B cell (primary cell): Measurements from ENCODE around the gene ST13. TPM values are rescaled to one million over a fixed set of nuclear protein-coding genes. Genes with fewer than 3 reads are reported as not detected.

ENCODE experiments used
- ATAC-seq: fragments of 200-7000 bp; cut with Tn5 transposase; one replicate; pipeline ENCODE4 v1.10.0; 2021; ENCODE audit warnings: low read depth, mild to moderate bottlenecking, moderate number of reproducible peaks, moderate library complexity
- CTCF ChIA-PET: fragments of 350-600 bp; sonication (Branson Sonifier 250); formaldehyde crosslinking; loops from one replicate; lab custom pipeline; 2021; ENCODE audit warnings: antibody characterized with exemption, inconsistent platforms; lab: Charles Lee
- POLR2A ChIA-PET: fragments of 350-600 bp; sonication (Branson Sonifier 250); formaldehyde crosslinking; loops from one replicate; lab custom pipeline; 2021; ENCODE audit warnings: antibody characterized with exemption; lab: Charles Lee
- DNase-seq: peaks from one replicate; pipeline ENCODE4 v3.0.0; 2013
- H2AFZ ChIP-seq: 2 replicates; pipeline ENCODE4 v1.6.1; 2012; ENCODE audit warnings: mild to moderate bottlenecking, low read depth, low read length; ENCODE audit not compliant: insufficient read depth, poor library complexity, severe bottlenecking
- H3K27ac ChIP-seq, 2 donors: 1 replicate in 1 of 2; 2 replicates in 1 of 2; pipeline ENCODE4 v1.5.1; 2012 to 2013; ENCODE audit warnings: low read length in 2 of 2, mild to moderate bottlenecking in 2 of 2, moderate library complexity in 1 of 2
- H3K27me3 ChIP-seq, 4 experiments: fragments of 200-600 bp in 1 of 4; sonication (generic) in 1 of 4; replicated peaks in 1 of 4; 1 replicate in 2 of 4; 2 replicates in 2 of 4; pipeline versions ENCODE4 v1.6.1 to v1.7.0; 2013 to 2016; ENCODE audit warnings: low read length in 3 of 4, mild to moderate bottlenecking in 2 of 4, mixed read lengths in 1 of 4, moderate library complexity in 1 of 4; ENCODE audit not compliant: insufficient read depth in 4 of 4, control insufficient read depth in 3 of 4; ENCODE audit errors: control extremely low read depth in 1 of 4
- H3K36me3 ChIP-seq, 2 experiments: replicated peaks in 1 of 2; 1 replicate in 1 of 2; 2 replicates in 1 of 2; pipeline versions ENCODE4 v1.6.1 to v1.7.1; 2013; ENCODE audit warnings: low read length in 1 of 2; ENCODE audit not compliant: insufficient read depth in 2 of 2, control insufficient read depth in 1 of 2; ENCODE audit errors: control extremely low read depth in 1 of 2, extremely low read depth in 1 of 2
- H3K4me1 ChIP-seq, 2 donors: fragments of 200-600 bp in 1 of 2; sonication (generic) in 1 of 2; 1 replicate in 1 of 2; 2 replicates in 1 of 2; pipeline versions ENCODE4 v1.5.1 to v1.6.1; 2013 to 2017; ENCODE audit warnings: low read length in 2 of 2; ENCODE audit not compliant: control insufficient read depth in 2 of 2, insufficient read depth in 2 of 2
- H3K4me2 ChIP-seq: replicated peaks from 2 replicates; pipeline ENCODE3; 2012; ENCODE audit warnings: mild to moderate bottlenecking, low read depth, low read length; ENCODE audit not compliant: poor library complexity, severe bottlenecking
- H3K4me3 ChIP-seq, 5 experiments: fragments of 200-600 bp in 1 of 5; sonication (generic) in 1 of 5; 1 replicate in 3 of 5; 2 replicates in 2 of 5; pipeline versions ENCODE4 v1.5.1 to v1.7.0; 2011 to 2016; ENCODE audit warnings: low read length in 4 of 5, mild to moderate bottlenecking in 4 of 5, low read depth in 2 of 5, control low read depth in 1 of 5, moderate library complexity in 1 of 5; ENCODE audit not compliant: insufficient read depth in 1 of 5; ENCODE audit errors: control extremely low read depth in 1 of 5, extremely low read depth in 1 of 5
- H3K79me2 ChIP-seq: fragments of 200-600 bp; sonication (generic); one replicate; pipeline ENCODE4 v1.6.0; 2016; ENCODE audit warnings: low read length; ENCODE audit not compliant: control insufficient read depth, insufficient read depth
- H3K9ac ChIP-seq: fragments of 200-600 bp; sonication (generic); 2 replicates; pipeline ENCODE4 v1.6.1; 2017; ENCODE audit warnings: mild to moderate bottlenecking, low read length, moderate library complexity
- H3K9me3 ChIP-seq, 3 donors: one replicate each; pipeline versions ENCODE4 v1.6.1 to v1.7.1; 2013; ENCODE audit warnings: low read length in 2 of 3; ENCODE audit not compliant: control insufficient read depth in 2 of 3, insufficient read depth in 1 of 3; ENCODE audit errors: control extremely low read depth in 1 of 3
- H4K20me1 ChIP-seq: 2 replicates; pipeline ENCODE4 v1.6.0; 2012; ENCODE audit warnings: mild to moderate bottlenecking, low read length; ENCODE audit not compliant: insufficient read depth, control insufficient read depth, poor library complexity, severe bottlenecking
- H3K27ac Mint-ChIP-seq: one replicate; pipeline ENCODE4 v1.8.0; 2021; ENCODE audit warnings: mixed read lengths
- H3K27me3 Mint-ChIP-seq: one replicate; pipeline ENCODE4 v1.8.0; 2021; ENCODE audit warnings: mixed read lengths
- H3K4me1 Mint-ChIP-seq: one replicate; pipeline ENCODE4 v1.8.0; 2021; ENCODE audit warnings: mixed read lengths
- H3K4me3 Mint-ChIP-seq: one replicate; pipeline ENCODE4 v1.8.0; 2021; ENCODE audit warnings: mixed read lengths
- H3K9me3 Mint-ChIP-seq: one replicate; pipeline ENCODE4 v1.8.0; 2022; ENCODE audit warnings: mixed read lengths; ENCODE audit not compliant: insufficient read depth
- EZH2 ChIP-seq: IDR thresholded peaks from 2 replicates; pipeline ENCODE4 v1.6.1; 2012; ENCODE audit warnings: borderline replicate concordance, low read depth, mild to moderate bottlenecking, moderate library complexity, low read length; ENCODE audit not compliant: insufficient read depth, poor library complexity, severe bottlenecking
- WGBS: methylation state at CpG from one replicate; pipeline ENCODE4 v1.1.5; 2013; ENCODE audit warnings: missing lambda C conversion rate; ENCODE audit not compliant: insufficient coverage; 5-methylcytosine and 5-hydroxymethylcytosine counted together
- intact Hi-C: fragments of 100-400 bp; cut with micrococcal nuclease; formaldehyde crosslinking; loops from one replicate; pipeline ENCODE4 v1.10.0; 2022
- polyA plus RNA-seq: library from polyadenylated mRNA; depleted of rRNA; stranded (reverse); fragments of >200 nt; gene quantifications from 2 replicates; pipeline ENCODE4 v1.2.3, GENCODE V29; 2012
- total RNA-seq, 2 donors: library from RNA; stranded (reverse); fragments of 120-200 nt in 1 of 2; gene quantifications; 1 replicate in 1 of 2; 2 replicates in 1 of 2; pipeline versions ENCODE4 v1.2.3 to v1.2.4, GENCODE V29; 2013 to 2022
- TF ChIP-seq, protein P1 (sequence below): fragments of 200-600 bp; IDR thresholded peaks from one replicate; pipeline ENCODE4 v1.8.0; 2022; ENCODE audit warnings: antibody characterized with exemption, mild to moderate bottlenecking

ST13 gene
- total and polyA plus RNA-seq, 2 donors (not counting 1 experiment from before 2014, with no cell fraction given) = 44.6 to 187 TPM

DNA sequence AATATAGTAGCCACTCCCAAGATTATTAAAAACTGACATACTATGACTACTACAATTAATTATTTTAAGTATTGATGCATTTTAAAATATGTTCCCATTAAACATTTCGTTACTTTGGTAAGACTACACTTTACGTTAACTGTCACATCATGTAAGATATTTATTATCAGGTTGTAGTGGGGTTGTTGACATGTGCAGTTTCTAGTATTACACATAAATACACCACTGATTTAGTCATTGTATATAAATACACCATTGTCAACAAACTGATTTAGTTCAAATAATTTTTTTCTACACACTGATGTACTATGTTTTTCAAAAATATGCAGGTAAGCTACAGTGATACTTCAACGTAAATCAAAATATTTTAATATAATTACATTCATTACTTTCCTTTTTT, 11.5 kb downstream of the ST13 start:
- no peaks in the 10 kb centered on the region for H3K9me3 Mint-ChIP-seq
- no peak overlapping the region for H3K27ac Mint-ChIP-seq
- POLR2A ChIA-PET = no interaction called here

DNA sequence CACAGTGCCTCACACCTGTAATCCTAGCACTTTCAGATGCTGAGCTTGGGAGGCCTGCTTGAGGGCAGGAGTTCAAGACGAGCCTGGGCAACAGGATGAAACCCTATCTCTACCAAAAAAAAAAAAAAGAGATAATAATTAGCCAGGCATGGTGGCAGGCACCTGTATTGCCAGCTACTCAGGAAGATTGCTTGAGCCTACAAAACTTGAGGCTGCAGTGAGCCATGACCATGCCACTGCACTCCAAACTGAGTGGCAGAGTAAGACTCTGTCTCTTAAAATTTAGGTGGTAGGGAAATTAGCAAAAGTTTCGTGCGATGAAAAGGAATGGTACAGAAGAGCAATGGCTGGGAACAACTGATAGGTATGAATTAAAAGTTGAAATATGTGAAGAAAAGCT, 18.0 kb downstream of the ST13 start:
- CTCF ChIA-PET = no interaction called here
- POLR2A ChIA-PET = no interaction called here
- Histone ChIP-seq H3K79me2 (peaks cover 44% of the 10 kb centered on the region), H3K4me2 (no peak overlapping the region), H3K9ac (no peak overlapping the region), H3K4me1 (no peaks in the 10 kb centered on the region), H3K27me3 (no peaks in the 10 kb centered on the region), H3K36me3 (peaks cover 14 to 81% of the 10 kb centered on the region in 2 experiments), H3K4me3 (no peak overlapping the region), H3K27ac (no peak overlapping the region), H4K20me1 (peaks cover 38% of the 10 kb centered on the region), H3K9me3 (no peaks in the 10 kb centered on the region), H2AFZ (no peak overlapping the region)
- ATAC-seq = no peak
- intact Hi-C loops = no loop called here
- no peak overlapping the region for H3K27ac Mint-ChIP-seq
- no peak for DNase-seq
- no peaks in the 10 kb centered on the region for H3K9me3 Mint-ChIP-seq
- no CpG with 5 or more reads among the region's 3 CpGs for WGBS
- H3K27me3 Mint-ChIP-seq = no peaks in the 10 kb centered on the region
- H3K4me3 Mint-ChIP-seq = no peak overlapping the region
- H3K4me1 Mint-ChIP-seq = no peaks in the 10 kb centered on the region
- TF ChIP-seq EZH2 = no peak
- TF ChIP-seq, protein P1, sequence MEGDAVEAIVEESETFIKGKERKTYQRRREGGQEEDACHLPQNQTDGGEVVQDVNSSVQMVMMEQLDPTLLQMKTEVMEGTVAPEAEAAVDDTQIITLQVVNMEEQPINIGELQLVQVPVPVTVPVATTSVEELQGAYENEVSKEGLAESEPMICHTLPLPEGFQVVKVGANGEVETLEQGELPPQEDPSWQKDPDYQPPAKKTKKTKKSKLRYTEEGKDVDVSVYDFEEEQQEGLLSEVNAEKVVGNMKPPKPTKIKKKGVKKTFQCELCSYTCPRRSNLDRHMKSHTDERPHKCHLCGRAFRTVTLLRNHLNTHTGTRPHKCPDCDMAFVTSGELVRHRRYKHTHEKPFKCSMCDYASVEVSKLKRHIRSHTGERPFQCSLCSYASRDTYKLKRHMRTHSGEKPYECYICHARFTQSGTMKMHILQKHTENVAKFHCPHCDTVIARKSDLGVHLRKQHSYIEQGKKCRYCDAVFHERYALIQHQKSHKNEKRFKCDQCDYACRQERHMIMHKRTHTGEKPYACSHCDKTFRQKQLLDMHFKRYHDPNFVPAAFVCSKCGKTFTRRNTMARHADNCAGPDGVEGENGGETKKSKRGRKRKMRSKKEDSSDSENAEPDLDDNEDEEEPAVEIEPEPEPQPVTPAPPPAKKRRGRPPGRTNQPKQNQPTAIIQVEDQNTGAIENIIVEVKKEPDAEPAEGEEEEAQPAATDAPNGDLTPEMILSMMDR = no peak

More for the DNA sequence above, 11.5 kb downstream of the ST13 start:
- no peak overlapping the region for H2AFZ ChIP-seq
- no peak for DNase-seq
- no peak overlapping the region for H3K4me2 ChIP-seq
- TF ChIP-seq EZH2 = no peak
- TF ChIP-seq, protein P1 = no peak
- no peak for ATAC-seq
- no peaks in the 10 kb centered on the region for H3K27me3 Mint-ChIP-seq
- intact Hi-C loops = no loop called here
- H3K4me3 Mint-ChIP-seq = no peak overlapping the region
- H3K36me3 ChIP-seq = peaks cover 13 to 77% of the 10 kb centered on the region in 2 experiments
- WGBS = no CpG with 5 or more reads among the region's 3 CpGs
- H3K4me1 ChIP-seq = no peaks in the 10 kb centered on the region
- no peaks in the 10 kb centered on the region for H3K9me3 ChIP-seq
- H3K9ac ChIP-seq = no peak overlapping the region
- peaks cover 30% of the 10 kb centered on the region for H4K20me1 ChIP-seq
- no peak overlapping the region for H3K4me3 ChIP-seq
- no peaks in the 10 kb centered on the region for H3K4me1 Mint-ChIP-seq
- CTCF ChIA-PET = interaction anchor here (1.1 kb wide), 1 partner anchor 16 kb away, joined by 3 read pairs; no protein-coding TSS in a partner anchor
- no peaks in the 10 kb centered on the region for H3K27me3 ChIP-seq
- peaks cover 47% of the 10 kb centered on the region for H3K79me2 ChIP-seq
- no peak overlapping the region for H3K27ac ChIP-seq
